Endothelial cell of hepatic sinusoid (primary cell): ENCODE results near the gene ARL15.
"Not testable (repeated sequence)": the region's sequence is repeated elsewhere in the genome, so short reads cannot be mapped to it uniquely, and the experiment has no call there.

ENCODE experiments used
- in situ Hi-C: cut with HindIII; loops from 2 replicates; pipeline ENCODE4 v1.10.0; 2017; ENCODE audit warnings: low sequenced_read_pairs

ARL15 gene

GRCh38 chr5:54049963-54050362, 260.4 kb downstream of the ARL15 start:
- in situ Hi-C loops = no loop called here

GRCh38 chr5:54049144-54049543, 261.2 kb downstream of the ARL15 start:
- in situ Hi-C loops = no loop called here

GRCh38 chr5:54045077-54045792, 265.1 kb downstream of the ARL15 start:
- in situ Hi-C loops = no loop called here

DNA sequence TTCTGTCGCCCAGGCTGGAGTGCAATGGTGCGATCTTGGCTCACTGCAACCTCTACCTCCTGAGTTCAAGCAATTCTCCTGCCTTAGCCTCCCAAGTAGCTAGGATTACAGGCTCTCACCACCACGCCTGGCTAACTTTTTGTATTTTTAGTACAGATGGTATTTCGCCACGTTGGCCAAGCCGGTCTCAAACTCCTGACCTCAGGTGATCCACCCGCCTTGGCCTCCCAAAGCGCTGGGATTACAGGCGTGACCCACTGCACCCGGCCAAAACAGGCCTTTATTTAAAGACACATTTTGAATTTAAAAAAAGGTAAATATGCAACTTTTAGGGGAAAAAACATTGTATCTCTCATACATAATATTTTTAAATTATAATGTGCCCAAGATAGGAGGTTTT, 266.1 kb downstream of the ARL15 start:
- in situ Hi-C loops = not testable (repeated sequence)

DNA sequence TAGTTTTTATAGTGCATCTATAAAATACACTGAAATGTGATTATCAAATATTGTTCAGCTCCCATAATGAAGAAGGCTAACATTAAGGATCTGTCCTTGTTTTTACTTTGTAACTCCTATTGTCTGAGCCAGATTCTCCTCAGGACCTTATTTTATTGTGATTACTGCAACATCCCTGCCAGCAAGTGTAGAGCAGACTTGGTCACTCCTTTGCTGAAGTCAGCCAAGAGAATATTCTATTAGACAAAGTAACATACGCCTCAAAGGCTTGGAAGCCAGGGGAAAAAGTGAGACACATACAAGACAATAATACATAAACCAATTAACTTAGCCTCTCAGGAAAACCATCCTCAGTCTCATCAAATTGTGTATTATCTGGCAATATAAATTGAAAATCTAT, 269.6 kb downstream of the ARL15 start:
- in situ Hi-C loops = no loop called here

DNA sequence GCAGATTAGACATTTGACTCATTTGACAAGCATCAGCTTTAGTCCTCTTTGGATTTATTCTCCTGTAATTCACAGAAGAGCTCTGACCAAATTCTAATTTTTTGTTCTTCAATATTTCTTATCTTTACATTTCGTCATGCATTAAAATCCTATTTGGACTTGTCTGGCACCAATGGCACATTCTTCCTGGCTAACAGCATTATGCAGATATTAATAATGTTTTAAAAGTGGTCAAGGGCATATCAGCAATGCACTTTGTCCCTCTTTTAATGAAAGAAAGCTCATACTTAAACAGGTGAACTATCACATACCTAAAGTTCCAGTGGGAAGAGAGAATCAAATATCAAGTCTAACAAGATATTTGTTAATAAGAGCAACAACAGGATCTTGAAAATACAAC, 270.4 kb downstream of the ARL15 start:
- in situ Hi-C loops = no loop called here

DNA sequence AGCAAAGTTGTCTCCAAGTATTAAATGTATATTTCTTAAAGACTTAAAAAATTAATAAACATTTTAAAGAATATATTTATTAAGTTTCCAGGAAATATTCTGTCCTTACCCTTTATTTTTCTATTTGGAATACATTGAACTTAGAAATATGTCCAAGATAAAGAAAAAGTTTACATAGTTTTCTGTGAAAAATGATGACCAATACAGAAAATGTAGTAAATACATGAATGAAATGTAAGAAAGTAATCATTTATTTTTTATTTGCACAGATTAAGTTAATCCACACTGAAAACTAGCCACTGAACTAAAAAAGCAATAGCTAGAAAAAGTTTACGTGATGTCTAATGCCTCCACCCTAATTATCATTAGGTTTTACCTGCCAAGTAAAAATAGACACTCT, 273.2 kb downstream of the ARL15 start:
- in situ Hi-C loops = no loop called here

DNA sequence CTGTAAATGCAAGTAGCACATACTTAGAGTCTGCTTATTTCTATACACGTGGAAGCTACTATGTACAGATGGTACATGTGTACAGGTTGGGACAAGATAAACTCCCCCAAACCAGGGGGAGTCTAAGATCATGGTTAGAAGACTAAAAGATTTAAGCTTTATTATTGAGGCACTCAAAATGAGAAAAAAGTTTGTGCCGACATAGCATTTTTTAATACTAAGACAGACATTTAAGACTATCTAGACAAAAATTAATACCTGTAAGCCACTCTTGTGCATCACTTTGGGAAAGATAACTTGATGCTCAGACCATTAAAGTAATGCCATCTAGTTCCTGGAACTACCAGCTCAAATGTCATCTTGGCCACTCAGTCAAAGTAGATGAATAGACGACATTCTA, 279.4 kb downstream of the ARL15 start:
- in situ Hi-C loops = loop anchor here (5.0 kb wide), 1 partner anchor 99 kb away; no protein-coding TSS in a partner anchor

DNA sequence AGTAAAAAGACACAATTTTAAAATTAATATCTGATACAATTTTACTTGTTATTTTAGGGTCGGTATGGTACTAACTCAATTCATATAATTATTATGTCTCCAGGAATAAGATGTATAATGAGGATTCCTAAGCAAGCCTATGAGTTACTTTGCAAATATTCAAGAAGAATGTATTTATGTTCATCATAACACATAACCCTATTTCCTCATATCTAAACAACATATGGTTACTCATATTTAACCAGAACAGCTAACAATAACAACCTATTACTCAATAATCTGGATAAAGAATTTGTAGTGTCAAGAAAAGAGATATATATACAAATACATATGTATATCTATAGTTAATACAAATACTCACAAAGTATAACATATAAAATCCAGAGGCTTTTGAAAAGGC, 285.9 kb downstream of the ARL15 start:
- in situ Hi-C loops = no loop called here

DNA sequence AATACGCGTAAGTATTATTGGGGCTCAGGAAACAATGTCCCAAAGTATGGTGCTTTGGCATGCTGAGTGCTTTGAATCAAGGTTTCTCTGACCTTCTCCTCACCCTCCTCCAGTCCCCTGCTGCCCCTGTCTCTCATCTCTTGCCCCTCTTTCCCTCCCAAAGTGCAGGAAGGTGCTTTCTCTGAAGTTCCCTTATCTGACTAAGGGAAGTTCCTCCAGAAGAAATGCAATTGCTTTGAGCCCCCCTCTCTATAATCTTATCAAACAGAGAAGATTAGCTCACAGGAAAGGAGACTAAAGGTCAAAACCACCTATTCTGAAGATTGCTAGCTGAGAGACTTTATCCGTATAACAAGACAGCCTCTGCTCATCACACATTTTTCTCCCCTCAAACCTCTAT, 288.1 kb downstream of the ARL15 start:
- in situ Hi-C loops = no loop called here

GRCh38 chr5:54021431-54022164, 288.8 kb downstream of the ARL15 start:
- in situ Hi-C loops = no loop called here

DNA sequence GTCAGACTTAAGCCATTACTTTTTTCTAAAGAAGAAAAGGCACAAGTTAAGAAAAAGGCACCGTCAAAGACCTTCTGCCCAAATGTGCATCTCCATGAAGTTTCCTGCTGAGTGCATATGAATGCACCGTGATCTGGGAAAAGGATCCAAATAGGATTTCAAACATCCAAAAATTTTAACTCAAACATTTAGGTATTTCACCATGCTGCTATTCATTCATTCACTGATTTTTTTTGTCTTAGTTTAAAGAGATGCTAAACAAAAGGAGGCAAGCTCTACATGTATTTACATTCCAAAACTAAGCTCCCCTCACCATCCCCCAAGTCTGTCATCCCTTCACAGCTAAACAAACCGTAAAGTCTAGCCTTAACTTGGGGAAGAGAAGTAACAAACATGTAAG, 291.9 kb downstream of the ARL15 start:
- in situ Hi-C loops = no loop called here

- in situ Hi-C loops = no loop called here
These were observed 292.8 kb downstream of the ARL15 start for GRCh38 chr5:54017580-54017979.

- in situ Hi-C loops = loop anchor here (5.0 kb wide), 1 partner anchor 49 kb away; no protein-coding TSS in a partner anchor
These were observed 296.7 kb downstream of the ARL15 start for GRCh38 chr5:54013556-54014194.

DNA sequence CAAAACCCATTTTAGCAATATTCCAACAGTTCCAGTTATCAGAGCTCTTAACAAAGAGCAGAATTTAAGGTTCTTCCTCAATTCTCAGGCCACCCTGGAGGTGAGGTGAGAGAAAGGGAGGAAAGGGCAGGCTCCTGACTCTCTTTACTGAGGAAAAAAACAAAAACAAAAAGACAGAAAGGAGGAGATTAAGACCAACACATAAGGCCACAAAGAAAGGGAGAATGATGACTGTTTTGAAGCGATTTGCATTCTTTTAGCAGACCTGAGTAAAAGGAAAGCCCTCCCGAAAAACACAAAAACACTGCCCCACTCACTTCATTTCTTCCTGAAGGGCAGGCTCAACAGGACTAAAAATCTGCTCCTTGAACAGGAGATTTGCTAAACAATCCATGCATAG, 300.5 kb downstream of the ARL15 start:
- in situ Hi-C loops = loop anchor here (5.0 kb wide), 1 partner anchor 52 kb away; no protein-coding TSS in a partner anchor

- in situ Hi-C loops = no loop called here
These were observed 301.0 kb downstream of the ARL15 start for GRCh38 chr5:54009357-54009756.

DNA sequence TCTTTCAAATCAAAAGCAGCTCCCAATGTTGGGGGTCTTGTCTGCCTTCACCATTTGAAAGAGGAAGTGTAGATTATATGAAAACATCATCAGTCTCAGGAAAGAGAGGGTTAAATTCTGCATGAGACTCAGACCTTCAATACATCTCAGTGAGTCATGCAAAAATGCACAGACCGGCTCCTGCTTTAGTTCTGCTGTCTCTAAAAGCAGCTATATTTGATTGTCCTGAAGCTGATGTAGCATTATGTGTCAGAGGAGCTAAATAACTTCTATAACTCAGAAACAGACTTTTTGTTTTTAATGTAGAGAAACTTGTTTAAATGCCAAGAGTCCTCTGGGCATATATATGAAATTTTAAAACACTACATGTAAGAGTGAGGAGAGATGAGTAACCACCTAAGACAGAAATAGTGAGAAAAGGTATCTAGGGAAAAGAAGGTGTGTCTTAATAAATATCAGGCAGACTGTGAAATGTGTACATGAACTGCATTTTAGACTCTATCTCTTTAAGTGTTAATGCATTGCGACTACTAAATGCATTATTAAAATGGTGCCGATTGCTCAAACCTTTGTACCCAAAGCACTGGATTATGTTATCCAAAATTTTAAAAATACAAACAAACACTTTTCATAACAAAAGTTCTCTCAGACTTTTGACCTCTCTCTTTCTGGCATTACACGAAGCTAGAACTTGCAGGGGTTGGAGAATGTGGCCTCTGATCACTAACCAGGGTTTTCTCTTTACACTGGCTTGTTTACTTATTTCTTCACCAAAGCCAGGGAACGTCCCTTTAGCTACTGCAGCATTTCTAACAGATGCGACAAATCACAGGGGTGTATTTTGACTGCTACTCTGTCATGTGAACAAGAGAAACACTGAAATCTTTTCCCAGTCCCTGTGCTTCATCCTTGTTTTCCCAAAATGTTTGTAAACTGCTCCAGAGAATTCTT, 302.3 kb downstream of the ARL15 start:
- in situ Hi-C loops = no loop called here

GRCh38 chr5:54004697-54005096, 305.7 kb downstream of the ARL15 start:
- in situ Hi-C loops = no loop called here

DNA sequence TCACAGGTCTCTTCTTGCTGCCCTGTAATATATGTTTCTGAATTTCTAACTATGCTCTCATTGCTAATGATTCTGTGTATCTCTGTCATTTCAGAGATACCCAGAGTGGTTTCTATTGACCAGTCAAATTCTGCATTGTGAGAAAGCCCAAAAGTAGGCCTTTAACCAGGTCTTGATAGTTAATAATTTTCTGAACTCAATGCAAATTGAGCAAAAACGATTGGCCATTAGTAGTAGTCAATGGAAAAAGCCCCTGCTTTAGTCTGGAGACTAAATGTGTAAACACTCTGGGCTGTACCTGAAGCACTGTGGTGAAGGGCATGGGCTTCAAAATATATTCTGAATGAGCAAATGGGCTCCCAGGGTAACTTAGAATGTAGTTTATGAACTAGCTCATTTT, 307.6 kb downstream of the ARL15 start:
- in situ Hi-C loops = no loop called here

GRCh38 chr5:54001976-54002775, 308.2 kb downstream of the ARL15 start:
- in situ Hi-C loops = no loop called here
